Heart left ventricle (tissue), 16 donors: ENCODE measurements around the gene HCK. TPM values are rescaled to one million over a fixed set of nuclear protein-coding genes. Genes with fewer than 3 reads are reported as not detected.

Experiments used
- ATAC-seq, 4 donors: fragments of 200-7000 bp; cut with Tn5 transposase; one replicate each; pipeline ENCODE4 v1.9.1; 2020 to 2022; ENCODE audit warnings: moderate library complexity in 4 of 4, mild to moderate bottlenecking in 3 of 4, moderate number of reproducible peaks in 1 of 4
- DNase-seq, 5 donors: peaks; one replicate each; pipeline ENCODE4 v3.0.0-alpha.2; 2020
- H3K27ac ChIP-seq, 12 donors: fragments of 200-600 bp; sonication (generic) in 4 of 12; one replicate each; pipeline versions ENCODE4 v1.5.0 to v1.8.0; 2016 to 2022; ENCODE audit warnings: mild to moderate bottlenecking in 2 of 12
- H3K27me3 ChIP-seq, 9 donors: fragments of 200-600 bp; sonication (generic) in 2 of 9; one replicate each; pipeline versions ENCODE4 v1.5.1 to v1.8.0; 2016 to 2022; ENCODE audit warnings: mild to moderate bottlenecking in 3 of 9
- H3K36me3 ChIP-seq, 9 donors: fragments of 200-600 bp; sonication (generic) in 2 of 9; one replicate each; pipeline versions ENCODE4 v1.5.0 to v1.8.0; 2018 to 2022; ENCODE audit warnings: mild to moderate bottlenecking in 2 of 9
- H3K4me1 ChIP-seq, 12 donors: fragments of 200-600 bp; sonication (generic) in 4 of 12; one replicate each; pipeline versions ENCODE4 v1.5.0 to v1.8.0; 2016 to 2022; ENCODE audit warnings: mild to moderate bottlenecking in 3 of 12
- H3K4me3 ChIP-seq, 12 donors: fragments of 200-600 bp; sonication (generic) in 4 of 12; one replicate each; pipeline versions ENCODE4 v1.5.0 to v1.8.0; 2017 to 2022; ENCODE audit warnings: mild to moderate bottlenecking in 9 of 12, moderate library complexity in 4 of 12
- H3K9me3 ChIP-seq, 12 donors: fragments of 200-600 bp; sonication (generic) in 4 of 12; one replicate each; pipeline versions ENCODE4 v1.5.0 to v1.8.0; 2016 to 2022; ENCODE audit warnings: mild to moderate bottlenecking in 1 of 12
- POLR2A ChIP-seq, 2 donors: fragments of 450-650 bp; IDR thresholded peaks; one replicate each; pipeline ENCODE4 v1.6.1; 2017; ENCODE audit warnings: antibody characterized with exemption in 2 of 2, mild to moderate bottlenecking in 2 of 2, moderate library complexity in 2 of 2
- WGBS, 4 donors: extraction: QIAGEN DNeasy Blood & Tissue Kit in 2 of 4; methylation state at CpG; one replicate each; pipeline versions ENCODE4 v1.1.5 to v1.1.7; 2013 to 2018; 5-methylcytosine and 5-hydroxymethylcytosine counted together
- intact Hi-C, 10 donors: fragments of 100-400 bp; cut with DNase I; formaldehyde crosslinking; loops; one replicate each; pipeline versions ENCODE4 v1.11.1 to v1.14.2; 2022
- polyA plus RNA-seq, 2 donors: library from polyadenylated mRNA; stranded (reverse); fragments of 200-250 nt; gene quantifications; one replicate each; pipeline ENCODE4 v1.2.3, GENCODE V29; 2013
- total RNA-seq, 9 donors: library from RNA; depleted of rRNA in 2 of 9; stranded (reverse); fragments of >200 nt in 2 of 9; fragmentation: NEBNext Ultra II Directional in 3 of 9; extraction: Animal tissue kit (Norgen Biotek cat#: 25700) in 3 of 9; gene quantifications; one replicate each; pipeline versions ENCODE4 v1.1.0 to v1.2.4, GENCODE V29; 2016 to 2023
- TF ChIP-seq, protein P1 (sequence below), 12 donors: fragments of 200-600 bp; sonication (generic) in 4 of 12; IDR thresholded peaks; one replicate each; pipeline versions ENCODE4 v1.5.0 to v1.8.0; 2018 to 2022; ENCODE audit warnings: antibody characterized with exemption in 12 of 12, mild to moderate bottlenecking in 5 of 12
- donor health status: ischemic (EF 13 %, LVEDD 7.1; RV severe dilation, severe dysfunction).
- donor health status: healthy with polysubstance abuse.
- donor health status: DM: no; HTN: yes; CAD: no.
- donor health status: DM: no; HTN: no; CAD: no.
- donor health status: ischemic (EF 25% LVEDD 6.9; RV normal size, moderate dysfunction).
- donor health status: ischemic (EF 25% LVEDD 5.7; RV mildly dilated, moderate dysfunction).
- donor health status: healthy.
- donor health status: DM: yes; HTN: yes; CAD: no.
- donor health status: ischemic (EF 35%, LVEDD 5.7; RV mildly dilated, moderate dysfunction).
- donor health status: nonischemic (EF 11% LVEDD 7.7; RV severe dilation, severe dysfunction).
- donor health status: DM: yes; HTN: yes; CAD: no.
- donor health status: PGD.
- donor health status: ischemic (EF 29% LVEDD 5.4; RV normal size, mild dysfunction).
- donor health status: nonischemic (EF 23%, LVEDD 6.1; RV moderate dilation, normal function).

The HCK gene
- total and polyA plus RNA-seq, 11 donors: 1.4 to 52.0 (median 4.4) TPM

DNA sequence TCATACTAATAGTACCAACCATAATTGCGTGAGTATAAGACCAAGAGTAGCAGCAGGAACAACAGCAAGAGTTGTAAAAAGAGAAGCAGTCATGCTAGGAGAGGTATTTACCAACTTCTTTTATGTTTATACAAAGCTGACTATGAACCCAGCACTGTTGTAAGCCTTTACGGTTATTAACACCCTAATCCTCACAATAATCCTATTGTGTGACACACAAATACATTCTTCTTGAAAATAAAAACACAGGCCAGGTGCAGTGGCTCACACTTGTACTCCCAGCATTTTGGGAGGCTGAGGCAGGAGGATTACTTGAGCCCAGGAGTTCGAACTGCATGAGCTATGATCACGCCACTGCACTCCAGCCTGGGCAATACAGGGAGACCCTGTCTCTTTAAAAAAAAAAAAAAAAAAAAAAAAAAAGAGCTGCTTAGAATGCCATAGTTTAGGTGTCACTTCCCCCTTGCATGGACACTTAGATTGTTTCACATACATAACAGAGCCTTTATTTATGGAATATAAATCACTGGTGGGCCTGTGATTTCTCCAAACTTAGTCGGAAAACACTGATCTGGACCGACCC is 20.2 kb downstream of the HCK start:
- Histone ChIP-seq H3K27me3 (no peaks in the 10 kb centered on the region), H3K36me3 (peaks cover 0 to 46% (median 0%) of the 10 kb centered on the region in 9 donors), H3K4me3 (no peak overlapping the region), H3K4me1 (peaks cover 0 to 44% (median 0%) of the 10 kb centered on the region in 12 donors), H3K27ac (no peak overlapping the region), H3K9me3 (no peaks in the 10 kb centered on the region)
- 82 to 93% (median 85%) methylated on average over 6 of the region's 6 CpGs for WGBS, 4 donors
- no peak for TF ChIP-seq POLR2A (IDR thresholded peaks at IDR 0.05)
- TF ChIP-seq, protein P1, sequence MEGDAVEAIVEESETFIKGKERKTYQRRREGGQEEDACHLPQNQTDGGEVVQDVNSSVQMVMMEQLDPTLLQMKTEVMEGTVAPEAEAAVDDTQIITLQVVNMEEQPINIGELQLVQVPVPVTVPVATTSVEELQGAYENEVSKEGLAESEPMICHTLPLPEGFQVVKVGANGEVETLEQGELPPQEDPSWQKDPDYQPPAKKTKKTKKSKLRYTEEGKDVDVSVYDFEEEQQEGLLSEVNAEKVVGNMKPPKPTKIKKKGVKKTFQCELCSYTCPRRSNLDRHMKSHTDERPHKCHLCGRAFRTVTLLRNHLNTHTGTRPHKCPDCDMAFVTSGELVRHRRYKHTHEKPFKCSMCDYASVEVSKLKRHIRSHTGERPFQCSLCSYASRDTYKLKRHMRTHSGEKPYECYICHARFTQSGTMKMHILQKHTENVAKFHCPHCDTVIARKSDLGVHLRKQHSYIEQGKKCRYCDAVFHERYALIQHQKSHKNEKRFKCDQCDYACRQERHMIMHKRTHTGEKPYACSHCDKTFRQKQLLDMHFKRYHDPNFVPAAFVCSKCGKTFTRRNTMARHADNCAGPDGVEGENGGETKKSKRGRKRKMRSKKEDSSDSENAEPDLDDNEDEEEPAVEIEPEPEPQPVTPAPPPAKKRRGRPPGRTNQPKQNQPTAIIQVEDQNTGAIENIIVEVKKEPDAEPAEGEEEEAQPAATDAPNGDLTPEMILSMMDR (IDR thresholded peaks at IDR 0.05): no peak
- intact Hi-C loops: loop anchor here in 1 of 10 donors (10.0 kb wide), 1 partner anchor 63 kb away; no protein-coding TSS in a partner anchor
- no peak for DNase-seq
- ATAC-seq: no peak

DNA sequence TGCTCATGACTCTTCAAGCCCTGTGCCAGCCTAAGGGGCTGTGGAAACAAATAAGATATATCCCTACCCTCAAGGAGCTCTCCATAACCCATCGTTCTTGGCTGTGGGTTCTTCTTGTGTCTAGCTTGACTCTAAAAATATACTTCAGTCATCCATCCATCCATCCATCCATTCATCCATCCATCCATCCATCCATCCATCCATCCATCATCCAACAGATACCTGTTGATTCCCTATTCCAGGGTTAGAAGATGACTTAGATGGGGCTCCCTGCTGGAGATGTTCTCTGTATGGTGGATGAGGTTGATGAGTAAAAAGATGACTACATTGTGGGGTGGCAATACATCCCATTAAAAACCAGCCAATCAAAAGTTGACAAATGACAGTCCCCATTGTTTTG is 23.5 kb downstream of the HCK start:
- Histone ChIP-seq H3K9me3 (no peaks in the 10 kb centered on the region), H3K27me3 (no peaks in the 10 kb centered on the region), H3K27ac (no peak overlapping the region), H3K4me1 (peaks cover 0 to 17% (median 0%) of the 10 kb centered on the region in 12 donors), H3K36me3 (peaks cover 0 to 63% (median 0%) of the 10 kb centered on the region in 9 donors), H3K4me3 (no peak overlapping the region)
- intact Hi-C loops: loop anchor here in 1 of 10 donors (10.0 kb wide), 1 partner anchor 59 kb away; no protein-coding TSS in a partner anchor
- 88 to 98% (median 93%) methylated on average over 1 of the region's 1 CpG for WGBS, 4 donors
- TF ChIP-seq POLR2A (IDR thresholded peaks at IDR 0.05): no peak
- TF ChIP-seq, protein P1 (IDR thresholded peaks at IDR 0.05): no peak
- DNase-seq (no peak), ATAC-seq (no peak)

DNA sequence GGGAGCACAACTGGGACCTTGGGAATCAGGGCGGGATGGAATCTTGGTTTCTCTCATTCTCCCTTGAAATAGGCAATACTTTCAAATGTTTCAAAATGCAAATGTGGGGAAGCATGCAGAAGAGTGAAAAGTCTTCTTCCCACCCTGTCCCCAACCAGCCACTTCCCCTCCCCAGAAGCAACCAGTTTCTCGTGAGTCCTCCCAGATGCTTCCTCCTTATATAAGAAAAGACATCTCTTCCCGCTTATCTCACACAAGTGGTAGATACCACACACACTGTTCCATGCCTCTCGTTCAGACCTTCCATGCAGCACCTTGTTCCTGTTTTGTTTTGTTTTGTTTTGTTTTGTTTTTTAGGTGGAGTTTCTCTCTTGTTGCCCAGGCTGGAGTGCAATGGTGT is 25.1 kb downstream of the HCK start:
- WGBS, 4 donors: 61 to 70% (median 65%) methylated on average over 4 of the region's 4 CpGs
- no peak for TF ChIP-seq POLR2A (IDR thresholded peaks at IDR 0.05)
- TF ChIP-seq, protein P1 (IDR thresholded peaks at IDR 0.05): no peak
- intact Hi-C loops: loop anchor here in 1 of 10 donors (10.0 kb wide), 1 partner anchor 58 kb away; no protein-coding TSS in a partner anchor
- Histone ChIP-seq H3K4me1 (peaks cover 0 to 12% (median 0%) of the 10 kb centered on the region in 12 donors), H3K4me3 (no peak overlapping the region), H3K9me3 (no peaks in the 10 kb centered on the region), H3K27me3 (peaks cover 0 to 3% (median 0%) of the 10 kb centered on the region in 9 donors), H3K36me3 (peaks cover 0 to 74% (median 0%) of the 10 kb centered on the region in 9 donors), H3K27ac (no peak overlapping the region)
- DNase-seq (no peak), ATAC-seq (no peak)

DNA sequence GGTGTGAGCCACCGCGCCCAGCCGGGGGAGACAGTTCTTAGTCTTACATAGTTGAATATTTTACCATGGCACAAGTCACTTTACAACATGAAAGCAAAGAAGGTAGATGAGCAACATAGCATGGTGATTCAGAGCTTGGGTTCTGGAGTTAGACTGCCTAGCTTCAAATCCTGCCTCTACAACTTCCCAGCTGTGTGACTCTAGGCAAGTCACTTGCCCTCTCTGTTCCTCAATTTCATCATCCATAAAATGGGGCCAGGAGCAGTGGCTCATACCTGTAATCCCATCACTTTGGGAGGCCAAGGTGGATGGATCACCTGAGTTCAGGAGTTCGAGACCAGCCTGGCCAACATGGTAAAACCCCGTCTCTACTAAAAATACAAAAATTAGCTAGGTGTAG is 26.3 kb downstream of the HCK start:
- no peak for ATAC-seq
- intact Hi-C loops: loop anchor here in 2 of 10 donors (2.0 to 10.0 kb wide), 2 partner anchors 22 to 56 kb away; no protein-coding TSS in a partner anchor
- Histone ChIP-seq H3K4me3 (no peak overlapping the region), H3K27me3 (peaks cover 0 to 3% (median 0%) of the 10 kb centered on the region in 9 donors), H3K4me1 (peaks cover 0 to 12% (median 0%) of the 10 kb centered on the region in 12 donors), H3K27ac (no peak overlapping the region), H3K9me3 (no peaks in the 10 kb centered on the region), H3K36me3 (peaks cover 0 to 75% (median 0%) of the 10 kb centered on the region in 9 donors)
- no peak for DNase-seq
- 88 to 98% (median 95%) methylated on average over 5 of the region's 5 CpGs for WGBS, 4 donors
- TF ChIP-seq POLR2A (IDR thresholded peaks at IDR 0.05): no peak
- TF ChIP-seq, protein P1 (IDR thresholded peaks at IDR 0.05): no peak
